ENCODE data around the gene ABTB2. TPM values are rescaled to one million over a fixed set of nuclear protein-coding genes. Genes with fewer than 3 reads are reported as not detected.

The ABTB2 gene
- total and polyA plus RNA-seq, 2 experiments from 2014 or later, result 2.6 to 12.1 TPM

- TF ChIP-seq REST (IDR thresholded peaks at IDR 0.05; ENCODE audit: unreplicated experiment) (no peak), CTCF (conservative IDR thresholded peaks at IDR 0.05; ENCODE audit: low read depth in 2 of 2) (no peak), CREB1 (CRISPR knock-in tag; IDR thresholded peaks at IDR 0.05; ENCODE audit: low read depth) (no peak), POLR2AphosphoS5 (IDR thresholded peaks at IDR 0.05; ENCODE audit: low read depth) (no peak), EZH2 (IDR thresholded peaks at IDR 0.05; ENCODE audit: low read depth, unreplicated experiment) (no peak), JUNB (IDR thresholded peaks at IDR 0.05; ENCODE audit: unreplicated experiment) (no peak), ETS1 (IDR thresholded peaks at IDR 0.05) (no peak)
These were observed 208.5 kb downstream of the ABTB2 start (continued) for GRCh38 chr11:34149274-34149673.

GRCh38 chr11:34148504-34149165 is 209.2 kb downstream of the ABTB2 start:
- no peaks in the 10 kb centered on the region for H3K9me2 ChIP-seq (ENCODE audit: insufficient read depth)
- Mint-ChIP-seq H3K36me3 (ENCODE audit: low read depth) (peaks cover 61% of the 10 kb centered on the region), H3K4me1 (peaks cover 3% of the 10 kb centered on the region; the same call in 1 of the 3 replicates), H3K27me3 (ENCODE audit: insufficient read depth, low read depth, poor library complexity) (peaks cover 18% of the 10 kb centered on the region), H3K9me3 (no peaks in the 10 kb centered on the region; the same call in 2 of the 3 replicates), H3K27ac (peak overlapping the region; percentile 75; the same call in 1 of the 2 replicates), H3K4me3 (no peak overlapping the region)
- no peak overlapping the region for H2AFZ ChIP-seq
- H3K79me2 ChIP-seq (replicated peaks; ENCODE audit: insufficient read depth), result no peaks in the 10 kb centered on the region
- no peak overlapping the region for H3K4me3 ChIP-seq
- ATAC-seq (no peak), DNase-seq (ENCODE audit: low spot score) (no peak)
- H3K36me3 ChIP-seq (ENCODE audit: insufficient read depth), result peaks cover 21% of the 10 kb centered on the region
- H4K20me1 ChIP-seq (replicated peaks; ENCODE audit: insufficient read depth), result peaks cover 5% of the 10 kb centered on the region; the same call in 1 of the 2 replicates
- H3K4me1 ChIP-seq (ENCODE audit: insufficient read depth), result no peaks in the 10 kb centered on the region
- no peak overlapping the region for H3K4me2 ChIP-seq
- H3K27ac ChIP-seq (ENCODE audit: low read depth), result no peak overlapping the region
- 0 out of 2 replicates have a peak, but pooled peaks cover 5% of the 10 kb centered on the region for H3F3A ChIP-seq (replicated peaks; ENCODE audit: low read depth)
- no peaks in the 10 kb centered on the region for H3K27me3 ChIP-seq (ENCODE audit: insufficient read depth)
- no peak for TF ChIP-seq NANOG (IDR thresholded peaks at IDR 0.05; ENCODE audit: borderline replicate concordance)
- no peak for TF ChIP-seq ZNF462 (CRISPR knock-in tag; IDR thresholded peaks at IDR 0.05)
- TF ChIP-seq ETS1 (IDR thresholded peaks at IDR 0.05), result no peak
- no peak for TF ChIP-seq CREB1 (CRISPR knock-in tag; IDR thresholded peaks at IDR 0.05; ENCODE audit: low read depth)
- TF ChIP-seq POLR2AphosphoS5 (IDR thresholded peaks at IDR 0.05; ENCODE audit: low read depth), result no peak
- no peak for TF ChIP-seq STAT1 (IDR thresholded peaks at IDR 0.05; ENCODE audit: unreplicated experiment)

All from GM23338 (cell line).